HG03066 (cell line): ENCODE results near the gene NRXN3.

ENCODE experiments used
- ATAC-seq: cut with Tn5 transposase; IDR thresholded peaks from one replicate; pipeline ENCODE4 v1.9.1; 2021; ENCODE audit warnings: low read depth; ENCODE audit not compliant: unreplicated experiment

Gene NRXN3

DNA sequence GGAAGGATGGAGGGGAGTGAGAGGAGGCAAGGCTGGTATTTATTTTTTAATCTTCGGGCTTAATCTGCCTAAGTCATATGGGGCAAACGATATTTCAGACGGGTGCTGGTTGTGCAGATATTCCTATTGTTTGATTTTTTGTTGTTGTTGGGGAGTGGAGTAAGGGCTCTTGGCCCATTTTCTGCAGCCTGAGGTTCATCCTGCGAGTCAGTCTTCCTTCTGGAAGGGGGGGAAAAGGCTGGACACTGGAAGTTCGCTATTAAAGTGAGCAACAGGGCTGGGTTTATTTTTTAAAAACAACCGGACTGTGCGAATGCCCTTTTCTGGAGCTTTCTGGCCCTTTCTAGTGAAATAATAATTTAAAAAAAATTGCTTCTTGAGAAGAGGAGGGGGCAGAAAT lies 2.3 kb downstream of the NRXN3 start:
- no peak for ATAC-seq

DNA sequence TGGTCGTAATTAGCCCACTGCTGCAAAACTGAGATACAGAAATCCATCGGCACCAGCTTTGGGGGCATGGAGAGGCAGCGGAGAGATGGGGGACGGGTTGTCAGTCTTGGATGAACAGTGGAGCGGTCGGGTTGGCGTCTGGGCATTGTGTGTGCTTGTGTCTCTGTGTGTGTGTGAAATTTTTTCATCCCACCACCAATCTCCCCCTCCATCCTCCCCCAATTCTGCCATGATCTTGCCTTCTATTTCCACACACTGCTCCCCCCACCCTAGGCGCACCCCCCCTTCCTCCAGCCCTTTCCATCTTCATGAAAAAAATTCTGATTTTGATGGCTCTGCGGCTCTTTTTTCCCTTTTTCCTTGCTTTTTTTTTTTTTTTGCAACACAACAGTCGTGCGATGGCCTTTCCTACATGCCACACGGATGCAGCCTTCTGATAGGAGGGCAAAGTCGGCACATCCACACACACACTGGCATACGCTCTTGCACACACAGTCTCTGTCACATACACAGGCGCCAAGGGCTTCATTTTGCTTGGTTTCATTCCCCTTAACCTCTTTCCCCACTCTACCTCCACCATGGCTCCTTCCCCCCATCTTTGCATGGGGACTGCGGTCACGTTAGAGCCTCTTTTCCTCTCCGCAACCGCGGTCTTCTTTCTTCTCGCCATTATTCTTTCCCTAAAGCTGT lies 3.3 kb downstream of the NRXN3 start:
- no peak for ATAC-seq

DNA sequence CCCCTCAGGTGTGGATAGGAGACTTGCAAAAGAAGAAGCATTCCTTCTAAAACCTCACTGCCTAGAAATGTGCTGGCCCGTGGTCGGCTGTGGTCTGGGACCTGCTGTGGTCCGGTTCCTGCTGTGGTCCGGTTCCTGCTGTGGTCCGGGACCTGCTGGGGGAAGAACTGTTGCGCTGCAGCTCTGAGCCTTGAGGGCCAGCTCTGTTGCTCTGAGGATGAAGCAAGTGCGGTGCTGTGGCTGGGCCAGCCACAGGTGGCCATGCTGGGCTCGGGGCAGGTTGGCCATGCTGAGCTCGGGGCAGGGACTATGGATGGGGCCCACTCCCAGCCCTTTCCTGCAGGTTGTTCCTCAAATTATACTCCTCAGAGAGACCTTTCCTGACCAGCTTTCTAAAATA lies 5.2 kb downstream of the NRXN3 start:
- ATAC-seq, result no peak

DNA sequence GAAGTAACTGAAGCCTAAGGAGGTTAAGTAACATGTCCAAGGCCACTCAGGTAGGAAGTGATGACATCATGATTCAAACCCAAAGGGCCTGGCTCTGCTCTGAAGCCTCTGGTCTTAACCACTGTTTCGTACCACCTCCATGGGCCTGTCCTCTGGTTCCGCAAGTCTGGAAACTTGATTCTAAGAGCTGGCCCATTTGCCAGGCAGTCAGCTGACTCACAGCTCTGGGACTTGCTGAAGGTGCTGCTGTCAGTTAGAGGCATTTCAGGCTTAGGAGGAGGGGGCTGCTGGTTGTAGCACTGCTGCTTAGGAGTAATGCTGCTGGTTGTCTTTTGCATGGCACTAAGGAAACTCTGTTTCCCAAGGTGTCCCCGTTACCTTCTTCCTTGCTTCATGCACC lies 7.9 kb downstream of the NRXN3 start:
- no peak for ATAC-seq

DNA sequence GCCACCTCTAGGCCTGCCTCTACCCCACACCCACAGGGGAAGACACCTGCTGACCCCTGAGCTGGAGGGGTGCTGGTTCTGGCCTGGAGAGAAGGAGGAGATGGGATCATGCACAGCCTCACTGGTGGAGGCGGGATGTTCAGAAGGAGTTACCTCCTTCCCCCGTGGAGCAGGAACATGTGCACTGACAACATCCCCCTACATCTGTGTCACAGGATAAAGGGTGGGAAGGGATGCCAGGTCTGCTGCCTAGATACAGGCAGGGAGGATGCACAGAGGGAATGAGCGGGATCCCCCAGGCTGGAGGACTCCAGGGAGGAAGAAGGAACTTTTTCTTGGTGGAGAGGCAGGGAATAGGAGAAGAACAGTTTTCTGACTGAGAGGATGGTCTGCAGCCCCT lies 8.8 kb downstream of the NRXN3 start:
- ATAC-seq, result no peak

DNA sequence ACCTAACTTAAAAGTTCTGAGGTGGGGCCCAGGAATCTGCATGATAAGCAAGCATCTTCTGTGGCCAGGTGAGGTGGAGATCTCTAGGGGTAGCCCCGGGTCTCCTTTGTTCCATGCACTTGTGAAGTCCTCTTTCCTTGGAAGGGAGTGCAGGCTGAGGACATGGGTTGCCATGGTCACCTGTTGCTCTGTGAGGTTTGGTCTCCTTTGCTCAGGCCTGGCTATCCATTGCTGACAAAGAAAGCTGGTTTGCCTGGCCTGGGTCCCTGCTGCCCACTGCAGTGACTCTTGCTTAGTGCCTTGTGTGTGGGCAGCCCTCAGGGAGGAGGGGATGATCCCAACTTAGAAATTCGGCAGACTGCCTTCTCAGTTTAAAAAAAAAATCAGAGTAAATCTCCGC lies 11.1 kb downstream of the NRXN3 start:
- ATAC-seq, result no peak

DNA sequence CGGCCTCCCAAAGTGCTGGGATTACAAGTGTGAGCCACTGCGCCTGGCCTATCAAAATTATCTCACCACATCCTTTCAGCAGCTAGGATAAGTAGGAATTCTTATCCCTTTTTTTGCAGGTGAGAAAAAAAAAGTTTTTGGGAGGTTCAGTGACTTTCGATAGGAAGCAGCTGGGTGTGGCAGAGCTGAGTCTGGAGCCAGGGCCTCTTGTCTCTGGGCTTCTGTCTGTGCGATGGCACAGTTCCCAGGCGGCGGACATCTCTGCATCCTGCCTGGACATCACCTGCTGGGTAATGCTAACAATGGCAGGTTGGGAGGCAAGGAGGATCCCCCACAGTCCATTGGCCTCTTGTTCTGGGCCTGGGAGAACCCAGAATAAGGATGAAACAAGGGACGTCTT lies 12.5 kb downstream of the NRXN3 start:
- no peak for ATAC-seq

DNA sequence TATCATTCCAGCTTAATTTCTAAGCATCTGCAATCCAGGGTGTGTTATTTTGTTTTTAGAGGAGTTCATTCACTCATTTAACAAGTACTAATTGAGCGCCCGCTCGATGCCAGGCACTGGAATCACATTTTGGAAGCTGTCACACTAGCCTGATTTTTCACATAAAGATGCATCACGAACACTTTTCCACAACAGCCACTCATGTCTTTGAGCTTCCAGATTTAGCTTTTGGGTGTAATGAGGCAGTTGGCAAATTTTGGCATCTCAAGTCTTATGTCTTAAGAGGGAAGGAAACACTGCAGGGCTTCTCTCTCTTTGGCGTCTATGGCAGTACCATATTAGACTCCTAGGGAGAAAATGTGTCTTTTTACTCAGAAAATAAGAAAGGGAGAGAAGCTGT lies 14.0 kb downstream of the NRXN3 start:
- ATAC-seq, result no peak

DNA sequence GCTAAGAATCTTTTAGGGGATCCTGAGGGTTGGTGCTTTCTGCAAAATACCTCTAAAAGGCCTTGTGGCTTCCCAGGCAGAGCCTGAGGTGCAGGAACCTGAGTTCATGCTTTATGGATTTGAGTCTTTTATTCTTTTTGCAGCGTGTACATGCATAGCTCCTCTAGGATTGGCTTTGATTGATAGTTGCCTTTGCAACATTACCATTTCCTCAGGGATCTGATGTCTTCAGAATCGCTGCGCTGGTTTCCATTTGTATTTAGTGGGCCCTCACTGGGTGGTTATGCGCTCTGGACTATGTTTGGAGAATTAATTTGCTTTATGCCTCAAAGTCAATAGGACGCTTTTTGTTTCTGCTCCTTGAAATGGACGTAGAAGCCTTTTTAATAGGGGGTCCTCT lies 16.1 kb downstream of the NRXN3 start:
- no peak for ATAC-seq

DNA sequence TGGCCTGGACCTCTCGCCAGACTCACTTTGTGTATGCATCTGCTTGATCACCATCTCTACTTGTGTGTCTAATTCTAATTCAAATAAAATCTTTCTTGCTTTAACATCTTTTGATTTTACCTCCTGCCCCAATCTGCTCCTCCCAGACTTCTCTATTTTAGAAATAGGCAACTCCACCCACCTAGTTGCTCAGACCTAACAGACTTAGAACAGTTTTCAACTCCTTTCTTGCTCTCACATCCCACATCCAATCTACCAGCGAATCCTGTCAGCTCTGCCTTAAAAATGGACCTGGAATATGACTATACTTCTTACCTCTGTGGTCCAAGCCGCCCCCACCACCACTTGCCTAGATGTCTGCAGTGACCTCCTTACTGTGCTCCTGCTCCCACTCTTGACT lies 18.7 kb downstream of the NRXN3 start:
- no peak for ATAC-seq

DNA sequence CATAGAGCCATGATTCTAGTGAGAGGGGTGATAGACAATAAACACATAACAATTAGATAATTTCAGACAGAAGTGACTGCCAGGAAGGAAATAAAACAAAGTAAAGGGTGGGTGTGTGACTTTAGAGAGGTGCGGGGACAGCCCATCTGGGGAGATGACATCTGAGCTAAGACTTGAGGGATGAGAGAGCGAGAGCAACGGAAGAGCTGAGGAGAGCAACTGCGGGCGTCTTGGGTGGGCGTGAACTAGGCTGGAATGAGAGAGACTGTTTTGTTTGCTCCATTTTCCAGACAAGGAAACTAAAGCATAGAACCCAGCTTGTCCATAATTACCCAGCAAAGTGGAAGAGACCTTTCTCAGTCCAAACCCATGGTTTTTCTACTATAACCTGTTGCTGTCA lies 25.3 kb downstream of the NRXN3 start:
- no peak for ATAC-seq

DNA sequence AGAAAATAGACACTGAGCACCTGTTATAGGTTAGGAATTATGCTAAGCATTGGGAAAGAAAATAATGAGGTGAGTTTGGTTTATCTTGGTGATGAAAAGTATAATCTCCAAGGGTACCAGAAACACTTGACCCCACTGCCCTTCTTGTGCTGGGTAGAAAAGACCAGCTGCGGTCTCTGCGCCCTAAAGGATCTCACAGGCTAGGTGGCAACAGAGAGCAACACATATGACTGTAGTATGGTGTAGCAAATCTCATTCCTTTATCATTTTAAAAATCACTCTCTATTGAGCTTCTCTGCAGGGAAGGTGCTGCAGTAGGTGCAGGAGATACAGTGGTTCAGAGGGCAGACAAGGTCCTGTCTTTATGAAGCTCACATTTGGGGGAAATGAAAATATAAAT lies 26.1 kb downstream of the NRXN3 start:
- no peak for ATAC-seq

DNA sequence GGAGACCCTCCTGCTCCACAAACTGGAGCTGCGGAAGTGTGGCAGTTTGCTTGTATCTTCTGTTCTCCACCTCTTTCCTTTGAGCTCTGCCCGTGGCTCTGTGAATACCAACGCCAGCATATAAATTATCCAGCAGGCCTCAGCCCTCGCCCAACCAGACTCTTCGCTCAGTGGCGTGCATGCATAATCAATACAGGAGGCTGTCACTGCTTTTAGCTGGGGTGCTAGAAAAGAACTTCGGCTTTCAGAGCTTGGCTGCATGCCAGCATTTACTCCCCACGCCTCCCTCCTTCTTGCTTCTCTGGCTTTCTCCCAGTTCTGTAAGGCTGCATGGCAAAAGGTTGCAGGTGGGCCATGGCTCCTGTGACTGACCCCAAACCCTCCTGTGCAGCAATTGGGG lies 26.9 kb downstream of the NRXN3 start:
- no peak for ATAC-seq

DNA sequence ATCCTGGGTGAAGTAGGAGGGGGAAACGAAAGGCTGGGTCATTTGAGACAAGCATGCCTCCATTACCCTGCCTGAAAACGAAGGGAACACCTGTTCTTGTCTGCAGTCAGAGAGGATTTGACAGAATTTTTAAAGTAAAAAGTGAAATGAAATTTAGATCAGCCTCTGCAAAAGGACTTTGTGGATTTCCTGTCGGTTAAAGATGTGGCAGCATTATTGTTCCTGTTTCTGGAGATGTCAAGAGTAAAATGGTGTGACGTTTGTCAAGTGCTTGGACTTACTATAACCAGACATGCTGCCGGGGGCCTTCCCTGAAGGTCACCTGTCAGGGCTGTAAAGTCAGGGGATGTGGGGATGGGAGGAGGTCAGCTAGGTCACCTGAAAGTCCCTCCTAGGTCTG lies 32.0 kb downstream of the NRXN3 start:
- no peak for ATAC-seq

DNA sequence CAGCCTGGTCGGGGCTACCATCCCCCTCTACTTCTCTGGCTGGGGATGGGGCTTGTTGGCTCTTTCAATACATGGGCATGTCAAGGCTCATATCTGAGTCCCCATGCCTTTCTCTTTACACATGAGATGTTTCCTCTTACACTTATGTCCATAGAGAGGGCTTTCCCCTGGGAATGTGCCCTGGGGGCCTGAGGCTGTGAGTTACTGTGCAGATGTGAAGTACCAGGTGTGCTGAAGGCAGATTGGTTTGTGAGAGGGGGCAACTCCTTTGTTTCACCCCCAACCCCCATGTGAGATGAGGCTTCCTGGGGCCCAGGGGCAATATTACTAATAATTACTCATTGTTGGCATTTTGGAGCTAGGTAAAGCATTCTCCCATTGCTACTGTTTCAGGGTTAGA lies 32.8 kb downstream of the NRXN3 start:
- ATAC-seq, result no peak

DNA sequence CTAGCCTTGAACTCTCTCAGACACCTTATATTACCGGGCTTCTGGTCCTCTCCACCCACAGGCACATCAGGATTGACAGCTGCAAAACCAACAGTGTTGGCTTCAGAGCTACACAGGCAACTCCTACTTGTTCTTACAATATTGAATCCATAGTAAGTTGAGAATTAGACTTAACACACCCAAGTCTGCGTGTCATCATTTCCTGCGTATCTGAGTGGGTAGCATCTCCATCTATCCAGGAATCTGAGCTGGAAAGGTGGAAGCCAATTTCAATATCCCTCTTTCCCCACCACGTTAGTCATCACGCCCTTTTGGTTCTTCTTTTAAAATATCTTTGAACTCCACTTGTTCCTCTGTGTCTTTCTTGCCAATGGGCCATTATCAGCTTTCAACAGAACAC lies 37.2 kb downstream of the NRXN3 start:
- no peak for ATAC-seq

DNA sequence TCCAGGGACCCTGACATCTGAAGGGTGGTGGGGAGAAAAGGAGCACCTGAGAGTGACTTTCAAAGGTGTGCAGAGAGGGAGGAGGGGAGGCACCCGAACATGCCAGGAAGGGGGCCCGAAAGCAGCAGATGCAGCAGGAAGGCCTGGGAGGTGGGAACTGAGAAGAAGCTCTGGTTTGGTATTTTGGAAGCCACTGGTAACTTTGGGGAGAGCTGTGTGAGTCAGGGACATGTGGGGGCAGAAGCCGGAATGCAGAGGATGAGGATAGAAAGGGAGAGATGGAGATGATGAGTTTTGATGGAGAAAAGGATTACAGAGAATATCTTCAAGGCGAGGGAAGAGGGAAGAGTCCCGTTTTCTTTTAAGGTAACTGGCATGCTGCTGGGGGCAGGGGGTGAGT lies 50.1 kb downstream of the NRXN3 start:
- ATAC-seq, result no peak

DNA sequence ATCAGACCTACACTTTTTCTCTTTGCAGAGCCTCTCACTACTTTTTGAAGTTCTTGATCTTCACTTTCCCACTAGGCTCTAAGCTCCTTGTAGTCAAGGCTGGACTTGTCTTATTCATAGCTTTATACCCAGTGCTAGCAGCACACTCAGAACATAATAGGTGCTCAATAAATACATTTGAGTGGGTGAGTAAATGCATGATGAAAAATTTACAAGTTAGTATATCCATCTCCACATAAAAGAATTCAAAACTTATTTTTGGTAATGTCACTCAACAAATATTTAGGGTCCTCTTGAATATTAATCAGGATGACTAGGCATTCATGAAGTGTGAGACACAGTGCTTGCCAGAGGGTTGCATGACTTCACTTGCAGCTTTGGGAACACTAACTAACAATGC lies 52.6 kb downstream of the NRXN3 start:
- ATAC-seq, result no peak

DNA sequence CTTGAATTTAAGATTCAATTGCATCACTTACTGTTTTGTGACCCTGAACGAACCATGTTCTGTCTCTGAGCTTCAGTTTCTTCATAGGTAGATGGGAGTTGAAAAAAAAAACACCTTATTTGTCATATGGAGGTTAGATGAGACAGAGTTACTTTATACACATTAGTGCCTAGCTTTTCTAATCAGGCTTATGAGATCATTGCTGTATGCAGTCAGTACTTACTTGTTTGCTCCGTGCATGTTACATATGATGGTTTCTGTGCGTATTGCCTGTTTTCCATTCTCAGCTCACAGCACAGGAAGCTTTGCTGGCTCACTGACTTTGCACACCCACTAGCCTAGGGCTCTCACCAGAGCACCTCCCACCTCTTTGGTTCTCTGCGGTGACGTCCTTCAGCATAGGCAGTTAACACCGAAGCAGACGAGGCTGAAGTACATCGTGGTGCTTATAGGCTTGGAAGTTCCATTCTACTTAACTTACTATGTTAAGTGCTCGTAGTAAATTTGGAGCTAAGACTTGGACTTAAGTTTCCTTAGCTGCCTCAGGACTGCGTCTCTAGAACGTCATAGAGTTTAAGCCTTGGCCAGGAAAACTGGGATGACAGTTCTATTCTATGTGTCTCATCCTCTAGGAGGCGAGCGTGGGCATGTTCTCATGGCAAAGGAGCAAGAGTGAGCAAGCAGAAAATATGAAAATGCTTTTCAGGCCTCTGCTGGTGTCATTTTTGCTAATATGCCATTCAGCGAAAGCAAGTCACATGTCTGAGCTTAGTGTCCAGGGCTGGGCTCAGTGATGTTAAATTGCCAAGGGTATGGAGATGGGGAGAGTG lies 57.3 kb downstream of the NRXN3 start:
- no peak for ATAC-seq

DNA sequence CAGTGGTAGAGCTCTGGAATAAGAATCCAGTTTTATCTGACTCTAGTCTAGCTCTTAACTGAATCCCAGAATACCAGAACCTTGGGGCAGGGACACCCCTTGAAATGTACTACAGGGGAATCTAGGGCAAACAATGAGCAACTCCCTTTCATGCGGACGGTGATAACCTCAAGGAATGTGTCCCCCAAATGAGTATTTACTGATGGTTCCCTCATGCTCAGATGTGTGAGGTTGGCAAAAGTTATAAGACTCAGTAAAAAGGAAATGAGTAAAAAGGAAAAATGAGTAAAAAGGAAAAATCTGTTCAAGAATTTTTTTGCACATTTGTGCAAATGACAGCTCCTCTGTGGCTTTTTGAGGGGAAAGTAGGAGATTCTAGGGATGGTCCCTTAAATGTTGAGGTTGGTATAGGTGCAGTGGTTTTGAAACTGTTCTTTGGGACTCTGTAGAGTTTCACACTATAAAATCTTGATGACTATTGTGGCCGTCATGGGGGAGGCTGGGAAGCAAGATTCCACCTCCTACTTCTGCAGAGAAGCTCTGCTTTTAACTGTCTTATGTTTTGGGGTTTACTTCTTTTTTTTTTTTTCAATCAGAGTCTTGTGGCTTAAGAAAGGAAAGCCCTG lies 58.6 kb downstream of the NRXN3 start:
- no peak for ATAC-seq

DNA sequence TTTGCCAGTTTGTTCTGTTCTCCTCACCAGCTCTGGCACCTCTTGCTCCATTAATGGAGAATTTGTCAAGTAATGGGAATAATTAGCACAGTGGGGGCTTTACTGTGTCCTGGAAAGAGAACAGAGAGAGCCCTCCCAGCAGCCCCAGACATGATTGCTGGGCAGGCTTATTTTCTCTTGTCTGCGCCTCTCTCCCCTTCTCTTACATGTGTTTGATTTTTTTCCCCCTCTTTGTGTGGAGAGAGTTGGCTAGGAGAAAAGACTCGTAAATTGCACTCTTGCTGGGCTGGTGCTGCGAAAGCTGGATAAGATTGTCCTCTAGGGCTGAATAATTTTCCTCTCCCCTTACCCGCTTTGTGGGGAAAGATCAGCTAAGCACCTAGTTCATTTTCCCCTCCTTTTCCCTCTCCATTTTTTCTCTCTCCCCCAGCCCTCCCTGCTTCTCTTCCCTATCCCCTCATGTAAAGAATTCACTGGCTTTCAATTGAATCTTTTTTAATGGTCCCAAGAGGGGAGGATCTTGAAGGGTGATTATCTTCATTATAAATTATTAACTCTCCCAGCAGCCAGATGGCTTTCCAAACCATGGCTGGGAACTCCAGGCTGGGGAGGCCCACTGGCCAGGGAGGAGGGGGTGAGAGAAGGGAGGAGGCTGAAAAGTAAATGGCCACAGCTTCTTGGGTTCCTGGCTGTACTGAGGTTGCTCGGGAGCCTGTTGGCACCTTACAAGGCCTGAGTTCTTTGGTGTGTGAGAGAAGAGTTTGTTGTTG lies 62.2 kb downstream of the NRXN3 start:
- no peak for ATAC-seq
